PC-9 (cell line): ENCODE data around the gene USP38. TPM values are rescaled to one million over a fixed set of nuclear protein-coding genes. Genes with fewer than 3 reads are reported as not detected.

Source experiments
- BruUV-seq: library from RNA; stranded (reverse); fragments of 400-500 nt; replicated peaks from 2 replicates; lab custom pipeline; 2021; lab: Mats Ljungman, UMichigan
- CTCF ChIA-PET: fragments of 300-600 bp; sonication (Branson Sonifier 250); formaldehyde crosslinking; loops from one replicate; lab custom pipeline; 2022; ENCODE audit warnings: antibody characterized with exemption; lab: Charles Lee
- POLR2A ChIA-PET: fragments of 300-600 bp; sonication (Branson Sonifier 250); formaldehyde crosslinking; loops from one replicate; lab custom pipeline; 2022; ENCODE audit warnings: antibody characterized with exemption; ENCODE audit not compliant: unreplicated experiment; lab: Charles Lee
- DNase-seq, 2 experiments: peaks; one replicate each; pipeline versions ENCODE4 v3.0.0 to v3.0.0-alpha.2; 2015 to 2022; ENCODE audit warnings: mixed read lengths in 1 of 2
- H2AFZ ChIP-seq: fragments of 200-600 bp; sonication (generic); 2 replicates; pipeline ENCODE4 v1.8.1; 2017; ENCODE audit warnings: antibody characterized with exemption
- H3F3A ChIP-seq: fragments of 200-600 bp; sonication (generic); 2 replicates; pipeline ENCODE4 v1.8.1; 2017; ENCODE audit warnings: antibody characterized with exemption, mild to moderate bottlenecking, low read depth; ENCODE audit not compliant: insufficient read depth
- H3K27ac ChIP-seq: fragments of 200-600 bp; sonication (generic); 2 replicates; pipeline ENCODE4 v1.6.1; 2016; ENCODE audit warnings: mixed run types
- H3K27me3 ChIP-seq: fragments of 200-600 bp; sonication (generic); 2 replicates; pipeline ENCODE4 v1.6.1; 2016; ENCODE audit warnings: low read depth, mixed run types; ENCODE audit not compliant: insufficient read depth
- H3K36me3 ChIP-seq: fragments of 200-600 bp; sonication (generic); 2 replicates; pipeline ENCODE4 v1.6.1; 2016; ENCODE audit warnings: low read depth, mixed run types
- H3K4me1 ChIP-seq: fragments of 200-600 bp; sonication (generic); replicated peaks from 2 replicates; pipeline ENCODE4 v1.6.1; 2016; ENCODE audit warnings: mixed run types; ENCODE audit not compliant: insufficient read depth
- H3K4me2 ChIP-seq: fragments of 200-600 bp; sonication (generic); 2 replicates; pipeline ENCODE4 v1.6.1; 2017; ENCODE audit warnings: mixed run types
- H3K4me3 ChIP-seq: fragments of 200-600 bp; sonication (generic); 2 replicates; pipeline ENCODE4 v1.6.1; 2016; ENCODE audit warnings: mixed run types
- H3K79me2 ChIP-seq: fragments of 200-600 bp; sonication (generic); 2 replicates; pipeline ENCODE4 v1.6.1; 2017; ENCODE audit warnings: low read depth, mixed run types
- H3K9me2 ChIP-seq: fragments of 200-600 bp; sonication (generic); 2 replicates; pipeline ENCODE4 v1.8.1; 2017; ENCODE audit warnings: mild to moderate bottlenecking; ENCODE audit not compliant: insufficient read depth
- H3K9me3 ChIP-seq: fragments of 200-600 bp; sonication (generic); 2 replicates; pipeline ENCODE4 v1.8.1; 2016; ENCODE audit warnings: low read depth; ENCODE audit not compliant: insufficient read depth
- H4K20me1 ChIP-seq: fragments of 200-600 bp; sonication (generic); 2 replicates; pipeline ENCODE4 v1.8.1; 2017; ENCODE audit not compliant: insufficient read depth
- CTCF ChIP-seq: fragments of 200-600 bp; sonication (generic); conservative IDR thresholded peaks from 2 replicates; pipeline ENCODE4 v1.6.1; 2017; ENCODE audit warnings: mixed run types, antibody characterized with exemption, mild to moderate bottlenecking, moderate library complexity
- EZH2 ChIP-seq: fragments of 200-600 bp; sonication (generic); IDR thresholded peaks from 2 replicates; pipeline ENCODE4 v1.8.0; 2017; ENCODE audit warnings: antibody characterized with exemption, low read depth
- intact Hi-C: fragments of 100-400 bp; cut with micrococcal nuclease; formaldehyde crosslinking; loops from one replicate; pipeline ENCODE4 v1.10.0; 2022; ENCODE audit not compliant: unreplicated experiment
- total RNA-seq: library from RNA; stranded (reverse); gene quantifications from 2 replicates; pipeline ENCODE4 v1.2.3, GENCODE V29; 2021

Gene USP38
- total RNA-seq, 1 experiment from 2014 or later = 11.9 TPM

GRCh38 chr4:143215873-143216272, 31.2 kb downstream of the USP38 start:
- Histone ChIP-seq H3K4me3 (no peak overlapping the region), H3K27me3 (no peaks in the 10 kb centered on the region), H3F3A (no peaks in the 10 kb centered on the region; the same call in 1 of the 2 replicates), H2AFZ (no peak overlapping the region), H3K36me3 (peaks cover 4% of the 10 kb centered on the region; the same call in 1 of the 2 replicates), H3K27ac (no peak overlapping the region), H3K4me1 (no peaks in the 10 kb centered on the region), H4K20me1 (no peaks in the 10 kb centered on the region; the same call in 1 of the 2 replicates), H3K9me3 (no peaks in the 10 kb centered on the region), H3K9me2 (no peaks in the 10 kb centered on the region), H3K79me2 (no peaks in the 10 kb centered on the region), H3K4me2 (no peak overlapping the region)
- no peak for DNase-seq
- TF ChIP-seq EZH2 (no peak), CTCF (no peak)
- POLR2A ChIA-PET = no interaction called here
- BruUV-seq = no TSS peak
- CTCF ChIA-PET = no interaction called here
- intact Hi-C loops = no loop called here

- Histone ChIP-seq H3F3A (no peaks in the 10 kb centered on the region), H3K27ac (no peak overlapping the region), H3K4me1 (no peaks in the 10 kb centered on the region), H3K4me2 (no peak overlapping the region), H4K20me1 (no peaks in the 10 kb centered on the region), H3K4me3 (no peak overlapping the region), H3K27me3 (no peaks in the 10 kb centered on the region), H3K36me3 (no peaks in the 10 kb centered on the region), H3K79me2 (no peaks in the 10 kb centered on the region), H2AFZ (no peak overlapping the region), H3K9me3 (no peaks in the 10 kb centered on the region), H3K9me2 (no peaks in the 10 kb centered on the region)
- BruUV-seq = no TSS peak
- no peak for TF ChIP-seq EZH2
- no peak for TF ChIP-seq CTCF
- POLR2A ChIA-PET = interaction anchor here (0.6 kb wide), 1 partner anchor 123 kb away, joined by 9 read pairs; no protein-coding TSS in a partner anchor
- intact Hi-C loops = no loop called here
- DNase-seq = no peak
- CTCF ChIA-PET = interaction anchor here (0.6 kb wide), 1 partner anchor 335 kb away, joined by 4 read pairs; no protein-coding TSS in a partner anchor
These were observed 39.5 kb downstream of the USP38 start for GRCh38 chr4:143224255-143224654.

GRCh38 chr4:143225167-143225566, 40.5 kb downstream of the USP38 start:
- TF ChIP-seq CTCF (no peak), EZH2 (no peak)
- DNase-seq = no peak
- Histone ChIP-seq H3K27me3 (no peaks in the 10 kb centered on the region), H3K9me3 (no peaks in the 10 kb centered on the region), H3K79me2 (no peaks in the 10 kb centered on the region), H3K4me1 (no peaks in the 10 kb centered on the region), H3F3A (no peaks in the 10 kb centered on the region), H2AFZ (no peak overlapping the region), H3K4me3 (no peak overlapping the region), H3K9me2 (no peaks in the 10 kb centered on the region), H3K4me2 (no peak overlapping the region), H3K36me3 (no peaks in the 10 kb centered on the region), H4K20me1 (no peaks in the 10 kb centered on the region), H3K27ac (no peak overlapping the region)
- ChIA-PET POLR2A (no interaction called here), CTCF (no interaction called here)
- intact Hi-C loops = no loop called here
- BruUV-seq = no TSS peak
